DND-41 (cell line): ENCODE results near the gene TSPAN9.

ENCODE experiments used
- ATAC-seq: fragments of 200-7000 bp; cut with Tn5 transposase; 3 replicates; pipeline ENCODE4 v1.9.1; 2021; ENCODE audit warnings: low read depth; ENCODE audit not compliant: insufficient read depth
- DNase-seq: peaks from one replicate; pipeline ENCODE4 v3.0.0-alpha.2; 2020
- H2AFZ ChIP-seq: 2 replicates; pipeline ENCODE4 v1.6.0; 2012; ENCODE audit warnings: low read depth, low read length
- H3K27ac ChIP-seq: 2 replicates; pipeline ENCODE4 v1.5.1; 2012; ENCODE audit warnings: low read length, inconsistent platforms
- H3K27me3 ChIP-seq: fragments of 200-600 bp; sonication (generic); 2 replicates; pipeline ENCODE4 v1.6.0; 2012; ENCODE audit warnings: low read length, mild to moderate bottlenecking, inconsistent platforms; ENCODE audit not compliant: insufficient read depth, poor library complexity
- H3K36me3 ChIP-seq: 2 replicates; pipeline ENCODE4 v1.5.1; 2012; ENCODE audit warnings: low read length, inconsistent platforms; ENCODE audit not compliant: insufficient read depth
- H3K4me1 ChIP-seq: 2 replicates; pipeline ENCODE4 v1.5.1; 2012; ENCODE audit warnings: mild to moderate bottlenecking, low read length; ENCODE audit not compliant: insufficient read depth
- H3K4me2 ChIP-seq: 2 replicates; pipeline ENCODE4 v1.6.0; 2012; ENCODE audit warnings: mild to moderate bottlenecking, moderate library complexity, low read length, inconsistent platforms; ENCODE audit not compliant: insufficient read depth
- H3K4me3 ChIP-seq, 2 experiments: fragments of 200-600 bp in 1 of 2; shearing (Covaris generic) in 1 of 2; 2 replicates each; pipeline ENCODE4 v1.5.1; 2012 to 2016; ENCODE audit warnings: inconsistent platforms in 2 of 2, low read length in 2 of 2, mild to moderate bottlenecking in 2 of 2, low read depth in 1 of 2, moderate library complexity in 1 of 2
- H3K79me2 ChIP-seq: 2 replicates; pipeline ENCODE4 v1.6.0; 2012; ENCODE audit warnings: low read length, inconsistent platforms; ENCODE audit not compliant: insufficient read depth
- H3K9ac ChIP-seq: 2 replicates; pipeline ENCODE4 v1.6.0; 2012; ENCODE audit warnings: low read depth, mild to moderate bottlenecking, inconsistent platforms, low read length, moderate library complexity
- H3K9me3 ChIP-seq: 2 replicates; pipeline ENCODE4 v1.5.1; 2012; ENCODE audit warnings: low read length, moderate library complexity, mild to moderate bottlenecking, inconsistent platforms; ENCODE audit not compliant: insufficient read depth, severe bottlenecking
- H4K20me1 ChIP-seq: 2 replicates; pipeline ENCODE4 v1.6.0; 2012; ENCODE audit warnings: low read length; ENCODE audit not compliant: insufficient read depth
- EZH2 ChIP-seq: IDR thresholded peaks from 3 replicates; pipeline ENCODE4 v1.6.1; 2012; ENCODE audit warnings: borderline replicate concordance, low read depth, mild to moderate bottlenecking, moderate library complexity, low read length, inconsistent platforms; ENCODE audit not compliant: severe bottlenecking
- TF ChIP-seq, protein P1 (sequence below): IDR thresholded peaks from 2 replicates; pipeline ENCODE4 v1.5.1; 2012; ENCODE audit warnings: borderline replicate concordance, low read length, moderate library complexity, mild to moderate bottlenecking; ENCODE audit not compliant: poor library complexity, severe bottlenecking; ENCODE audit errors: extremely low read depth

Gene TSPAN9

DNA sequence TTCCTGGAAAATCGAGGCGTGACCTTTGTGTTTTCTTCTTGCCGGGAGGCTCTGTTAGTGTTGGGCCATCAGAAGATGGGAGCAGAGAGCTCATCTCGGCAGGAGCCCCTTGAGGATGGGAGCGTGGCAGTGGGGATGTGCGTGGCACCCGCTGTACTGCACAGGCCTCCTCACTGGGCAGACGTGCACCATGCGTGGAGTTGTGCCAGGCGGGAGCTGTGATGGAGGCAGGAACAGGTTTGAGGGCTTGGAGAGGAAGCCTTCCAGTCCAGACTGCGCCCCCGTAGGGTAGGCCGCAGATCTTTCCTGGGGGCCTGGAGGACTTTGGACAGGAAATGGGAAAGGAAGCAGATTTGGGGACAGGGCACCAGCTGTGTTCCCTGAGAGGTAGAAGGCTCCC lies 197.5 kb downstream of the TSPAN9 start:
- TF ChIP-seq, protein P1, sequence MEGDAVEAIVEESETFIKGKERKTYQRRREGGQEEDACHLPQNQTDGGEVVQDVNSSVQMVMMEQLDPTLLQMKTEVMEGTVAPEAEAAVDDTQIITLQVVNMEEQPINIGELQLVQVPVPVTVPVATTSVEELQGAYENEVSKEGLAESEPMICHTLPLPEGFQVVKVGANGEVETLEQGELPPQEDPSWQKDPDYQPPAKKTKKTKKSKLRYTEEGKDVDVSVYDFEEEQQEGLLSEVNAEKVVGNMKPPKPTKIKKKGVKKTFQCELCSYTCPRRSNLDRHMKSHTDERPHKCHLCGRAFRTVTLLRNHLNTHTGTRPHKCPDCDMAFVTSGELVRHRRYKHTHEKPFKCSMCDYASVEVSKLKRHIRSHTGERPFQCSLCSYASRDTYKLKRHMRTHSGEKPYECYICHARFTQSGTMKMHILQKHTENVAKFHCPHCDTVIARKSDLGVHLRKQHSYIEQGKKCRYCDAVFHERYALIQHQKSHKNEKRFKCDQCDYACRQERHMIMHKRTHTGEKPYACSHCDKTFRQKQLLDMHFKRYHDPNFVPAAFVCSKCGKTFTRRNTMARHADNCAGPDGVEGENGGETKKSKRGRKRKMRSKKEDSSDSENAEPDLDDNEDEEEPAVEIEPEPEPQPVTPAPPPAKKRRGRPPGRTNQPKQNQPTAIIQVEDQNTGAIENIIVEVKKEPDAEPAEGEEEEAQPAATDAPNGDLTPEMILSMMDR: no peak
- no peak for TF ChIP-seq EZH2
- H3K4me1 ChIP-seq: no peaks in the 10 kb centered on the region
- H4K20me1 ChIP-seq: peaks cover 12% of the 10 kb centered on the region; the same call in 1 of the 2 replicates
- H3K9ac ChIP-seq: no peak overlapping the region
- H2AFZ ChIP-seq: no peak overlapping the region
- ATAC-seq (no peak), DNase-seq (no peak)
- H3K79me2 ChIP-seq: no peaks in the 10 kb centered on the region
- H3K27ac ChIP-seq: no peak overlapping the region
- H3K4me2 ChIP-seq: no peak overlapping the region
- peaks cover 9% of the 10 kb centered on the region for H3K27me3 ChIP-seq
- no peaks in the 10 kb centered on the region for H3K9me3 ChIP-seq
- H3K4me3 ChIP-seq: no peak overlapping the region
- H3K36me3 ChIP-seq: no peaks in the 10 kb centered on the region

DNA sequence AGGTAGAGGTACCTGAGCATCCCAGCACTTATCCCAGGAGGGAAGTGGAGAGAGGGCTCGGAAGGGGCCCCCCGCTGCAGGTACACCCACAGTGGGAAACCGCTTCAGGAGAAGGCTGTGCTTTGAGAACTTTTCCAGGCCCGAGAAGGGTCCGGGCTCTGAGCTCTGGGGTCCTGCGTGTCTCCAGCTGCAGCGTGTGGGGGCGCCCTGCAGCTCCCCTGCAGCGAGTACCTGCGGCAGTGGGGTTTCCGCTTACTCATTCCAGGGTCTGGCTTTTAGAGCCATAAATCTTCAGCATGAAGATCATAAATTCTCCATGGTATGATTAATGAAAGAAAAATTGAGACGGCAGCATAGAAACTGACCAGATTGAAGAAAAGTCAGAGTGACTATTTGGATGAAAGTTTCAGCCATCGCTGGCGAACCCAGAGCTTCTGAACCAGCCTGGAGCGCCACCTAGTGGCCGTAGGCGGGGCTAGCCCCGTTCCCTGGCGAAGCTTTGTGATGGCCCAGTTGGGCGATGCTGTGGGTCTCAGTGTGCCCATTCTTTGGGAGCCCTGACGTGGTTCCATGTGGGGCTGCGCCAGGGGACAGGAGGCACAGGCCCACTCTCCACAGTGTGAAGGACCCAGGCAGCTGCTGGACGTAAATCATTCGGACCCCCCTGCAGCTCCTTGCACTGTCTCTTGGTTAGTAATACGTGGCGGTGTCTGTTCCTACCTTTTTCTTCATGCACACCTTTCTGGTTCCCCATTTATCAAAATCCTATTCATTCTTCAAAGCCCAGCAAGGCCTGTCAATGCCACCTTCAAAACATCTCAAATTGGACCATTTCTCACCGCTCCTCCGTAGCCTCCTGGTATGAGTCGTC lies 198.2 kb downstream of the TSPAN9 start:
- no peak overlapping the region for H3K27ac ChIP-seq
- H4K20me1 ChIP-seq: peaks cover 12% of the 10 kb centered on the region; the same call in 1 of the 2 replicates
- no peaks in the 10 kb centered on the region for H3K36me3 ChIP-seq
- H3K4me3 ChIP-seq: no peak overlapping the region
- H2AFZ ChIP-seq: no peak overlapping the region
- H3K4me2 ChIP-seq: no peak overlapping the region
- DNase-seq: peak; percentile 69
- H3K27me3 ChIP-seq: peaks cover 8% of the 10 kb centered on the region
- H3K79me2 ChIP-seq: no peaks in the 10 kb centered on the region
- H3K4me1 ChIP-seq: no peaks in the 10 kb centered on the region
- peak; percentile 94 for ATAC-seq
- H3K9ac ChIP-seq: no peak overlapping the region
- TF ChIP-seq EZH2: no peak
- TF ChIP-seq, protein P1: peak; percentile 96
- H3K9me3 ChIP-seq: no peaks in the 10 kb centered on the region

DNA sequence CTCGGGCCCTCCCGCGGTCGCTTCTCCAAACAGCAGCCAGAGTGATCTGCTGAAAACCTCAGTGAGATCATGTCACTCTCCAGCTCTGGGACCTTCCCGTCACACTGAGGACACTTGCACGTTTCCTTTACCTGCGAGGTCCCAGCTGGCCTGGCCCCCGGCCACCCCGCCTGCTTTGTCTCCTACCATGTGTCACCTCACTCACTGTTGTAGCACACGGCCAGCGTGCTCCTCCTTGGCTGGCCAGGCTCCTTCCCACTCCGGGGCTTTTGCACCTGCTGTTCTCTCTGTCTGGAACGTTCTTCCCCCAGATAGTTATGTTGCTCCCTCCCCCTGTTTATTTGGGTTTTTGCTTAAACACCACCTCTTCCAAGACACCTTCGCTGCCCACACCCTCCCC lies 199.0 kb downstream of the TSPAN9 start:
- H3K79me2 ChIP-seq: no peaks in the 10 kb centered on the region

More for the DNA sequence above, 199.0 kb downstream of the TSPAN9 start:
- H3K27me3 ChIP-seq: peaks cover 4% of the 10 kb centered on the region
- H4K20me1 ChIP-seq: peaks cover 12% of the 10 kb centered on the region; the same call in 1 of the 2 replicates
- ATAC-seq (no peak), DNase-seq (no peak)
- H3K9me3 ChIP-seq: no peaks in the 10 kb centered on the region
- H3K27ac ChIP-seq: no peak overlapping the region
- H3K4me2 ChIP-seq: no peak overlapping the region
- no peak overlapping the region for H3K4me3 ChIP-seq
- H3K9ac ChIP-seq: no peak overlapping the region
- TF ChIP-seq, protein P1: no peak
- no peak for TF ChIP-seq EZH2
- H2AFZ ChIP-seq: no peak overlapping the region
- H3K36me3 ChIP-seq: no peaks in the 10 kb centered on the region
- no peaks in the 10 kb centered on the region for H3K4me1 ChIP-seq
